Suprapubic skin (tissue), 3 donors: ENCODE data around the gene TOM1.

Experiments used
- EP300 ChIP-seq: sonication (generic); formaldehyde crosslinking; IDR thresholded peaks from one replicate; pipeline ENCODE4 v1.6.1; 2017; ENCODE audit warnings: antibody characterized with exemption
- TF ChIP-seq, protein P1 (sequence below), 2 donors: fragments of 200-600 bp in 1 of 2; fragments of 450-650 bp in 1 of 2; sonication (generic) in 1 of 2; IDR thresholded peaks; one replicate each; pipeline ENCODE4 v1.5.1; 2016 to 2019; ENCODE audit warnings: antibody characterized with exemption in 2 of 2, mild to moderate bottlenecking in 1 of 2, moderate library complexity in 1 of 2

- TF ChIP-seq EP300: no peak
- TF ChIP-seq, protein P1, sequence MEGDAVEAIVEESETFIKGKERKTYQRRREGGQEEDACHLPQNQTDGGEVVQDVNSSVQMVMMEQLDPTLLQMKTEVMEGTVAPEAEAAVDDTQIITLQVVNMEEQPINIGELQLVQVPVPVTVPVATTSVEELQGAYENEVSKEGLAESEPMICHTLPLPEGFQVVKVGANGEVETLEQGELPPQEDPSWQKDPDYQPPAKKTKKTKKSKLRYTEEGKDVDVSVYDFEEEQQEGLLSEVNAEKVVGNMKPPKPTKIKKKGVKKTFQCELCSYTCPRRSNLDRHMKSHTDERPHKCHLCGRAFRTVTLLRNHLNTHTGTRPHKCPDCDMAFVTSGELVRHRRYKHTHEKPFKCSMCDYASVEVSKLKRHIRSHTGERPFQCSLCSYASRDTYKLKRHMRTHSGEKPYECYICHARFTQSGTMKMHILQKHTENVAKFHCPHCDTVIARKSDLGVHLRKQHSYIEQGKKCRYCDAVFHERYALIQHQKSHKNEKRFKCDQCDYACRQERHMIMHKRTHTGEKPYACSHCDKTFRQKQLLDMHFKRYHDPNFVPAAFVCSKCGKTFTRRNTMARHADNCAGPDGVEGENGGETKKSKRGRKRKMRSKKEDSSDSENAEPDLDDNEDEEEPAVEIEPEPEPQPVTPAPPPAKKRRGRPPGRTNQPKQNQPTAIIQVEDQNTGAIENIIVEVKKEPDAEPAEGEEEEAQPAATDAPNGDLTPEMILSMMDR (IDR thresholded peaks at IDR 0.05): no peak
Measured at GRCh38 chr22:35292786-35293185, 6.9 kb upstream of the TOM1 start.
